K562 (cell line): Measurements from ENCODE around the gene RARRES2. TPM values are rescaled to one million over a fixed set of nuclear protein-coding genes. Genes with fewer than 3 reads are reported as not detected.

ENCODE experiments used
- ATAC-seq: fragments of 200-7000 bp; cut with Tn5 transposase; 3 replicates; pipeline ENCODE4 v1.9.1; 2020; ENCODE audit warnings: moderate library complexity
- BruUV-seq: library from RNA; stranded (reverse); fragments of 400-500 nt; replicated peaks from 2 replicates; lab custom pipeline; 2021; lab: Mats Ljungman, UMichigan
- CTCF ChIA-PET: fragments of 300-600 bp; formaldehyde crosslinking; extraction: SDS; loops from one replicate; lab custom pipeline; 2021; ENCODE audit warnings: low intra/inter-chr PET ratio; lab: Yijun Ruan, JAX
- POLR2A ChIA-PET: fragments of 300-600, 350-650 bp; sonication (Branson Sonifier 250); formaldehyde crosslinking; extraction: SDS; loops from one replicate; lab custom pipeline; 2021; ENCODE audit warnings: antibody characterized with exemption, inconsistent platforms; lab: Yijun Ruan, JAX
- DNase-seq, 4 experiments: peaks; one replicate each; pipeline versions ENCODE4 v3.0.0 to v3.0.0-alpha.2; 2011 to 2018; ENCODE audit warnings: low spot score in 3 of 4, mixed read lengths in 3 of 4; ENCODE audit errors: extremely low read depth in 1 of 4
- FAIRE-seq: peaks from 2 replicates; lab custom pipeline; 2011; peaks lifted over from hg19 to GRCh38; lab: Jason Lieb, UNC
- H2AFZ ChIP-seq: 2 replicates; pipeline ENCODE4 v1.6.0; 2011; ENCODE audit warnings: low read depth, low read length, control low read depth, inconsistent platforms
- H3K27ac ChIP-seq: fragments of 200-600 bp; 3 replicates; pipeline ENCODE4 v1.8.0; 2011; ENCODE audit warnings: low read depth, mild to moderate bottlenecking, control low read depth, inconsistent platforms, low read length, moderate library complexity, mixed read lengths; ENCODE audit errors: extremely low read depth
- H3K27me3 ChIP-seq, 2 experiments: fragments of 300-600 bp in 1 of 2; 2 replicates in 1 of 2; 3 replicates in 1 of 2; pipeline versions ENCODE4 v1.6.0 to v1.8.0; 2011; ENCODE audit warnings: inconsistent platforms in 2 of 2, low read length in 2 of 2, mild to moderate bottlenecking in 1 of 2, mixed read lengths in 1 of 2, moderate library complexity in 1 of 2; ENCODE audit not compliant: control insufficient read depth in 2 of 2, insufficient read depth in 2 of 2
- H3K36me3 ChIP-seq: fragments of 300-600 bp; 3 replicates; pipeline ENCODE4 v1.8.0; 2011; ENCODE audit warnings: mild to moderate bottlenecking, low read length, inconsistent platforms; ENCODE audit not compliant: control insufficient read depth, insufficient read depth
- H3K4me1 ChIP-seq, 2 experiments: fragments of 200-600 bp in 1 of 2; replicated peaks in 1 of 2; 2 replicates in 1 of 2; 3 replicates in 1 of 2; pipeline versions ENCODE4 v1.5.1 to v1.8.0; 2011; ENCODE audit warnings: inconsistent platforms in 2 of 2, low read length in 2 of 2, mild to moderate bottlenecking in 1 of 2, mixed read lengths in 1 of 2, moderate library complexity in 1 of 2; ENCODE audit not compliant: control insufficient read depth in 2 of 2, insufficient read depth in 2 of 2
- H3K4me2 ChIP-seq: 2 replicates; pipeline ENCODE4 v1.6.1; 2011; ENCODE audit warnings: low read length, control low read depth, inconsistent platforms, mixed read lengths; ENCODE audit not compliant: insufficient read depth
- H3K4me3 ChIP-seq: fragments of 200-600 bp; sonication (generic), shearing (Covaris generic); 2 replicates; pipeline ENCODE4 v1.5.1; 2016; ENCODE audit warnings: control low read depth, inconsistent platforms
- H3K79me2 ChIP-seq: fragments of 200-600 bp; 3 replicates; pipeline ENCODE4 v1.8.0; 2011; ENCODE audit warnings: low read length, inconsistent platforms; ENCODE audit not compliant: control insufficient read depth, insufficient read depth
- H3K9ac ChIP-seq, 2 experiments: 2 replicates each; pipeline versions ENCODE4 v1.6.0 to v1.6.1; 2011; ENCODE audit warnings: low read depth in 2 of 2, low read length in 2 of 2, control low read depth in 1 of 2, inconsistent platforms in 1 of 2, mild to moderate bottlenecking in 1 of 2, mixed read lengths in 1 of 2; ENCODE audit not compliant: insufficient read depth in 1 of 2
- H3K9me1 ChIP-seq: one replicate; pipeline ENCODE4 v1.6.0; 2011; ENCODE audit warnings: inconsistent platforms, mild to moderate bottlenecking, low read length, moderate library complexity; ENCODE audit not compliant: control insufficient read depth, insufficient read depth
- H3K9me3 ChIP-seq: replicated peaks from 2 replicates; pipeline ENCODE4 v1.5.1; 2011; ENCODE audit warnings: low read depth, low read length, inconsistent platforms; ENCODE audit not compliant: control insufficient read depth, insufficient read depth
- H4K20me1 ChIP-seq: replicated peaks from 2 replicates; pipeline ENCODE4 v1.6.1; 2011; ENCODE audit warnings: low read length, inconsistent platforms, mixed read lengths; ENCODE audit not compliant: control insufficient read depth, insufficient read depth
- CHCHD3 ChIP-seq: fragments of 250-450 bp; sonication (Bioruptor Pico); IDR thresholded peaks from 2 replicates; pipeline ENCODE4 v2.1.2; 2022; ENCODE audit warnings: mild to moderate bottlenecking
- CLOCK ChIP-seq: fragments of 250-450 bp; sonication (Bioruptor Pico); IDR thresholded peaks from 2 replicates; pipeline ENCODE4 v1.4.0; 2020; ENCODE audit warnings: mild to moderate bottlenecking, moderate library complexity, borderline replicate concordance
- ELK1 ChIP-seq: sonication (generic); formaldehyde crosslinking; IDR thresholded peaks from 2 replicates; pipeline ENCODE4 v1.8.1; 2022; ENCODE audit warnings: missing genetic modification reagents
- ESRRA ChIP-seq: fragments of 450-650 bp; IDR thresholded peaks from 2 replicates; pipeline ENCODE4 v1.6.1; 2014; ENCODE audit warnings: low read depth, mild to moderate bottlenecking, moderate library complexity, borderline replicate concordance
- PHF20 ChIP-seq: fragments of 450-650 bp; IDR thresholded peaks from 2 replicates; pipeline ENCODE4 v1.6.1; 2018; ENCODE audit not compliant: partially characterized antibody
- PHF8 ChIP-seq: fragments of 200-600 bp; sonication (generic); IDR thresholded peaks from 2 replicates; pipeline ENCODE4 v1.6.1; 2012; ENCODE audit warnings: mixed run types, mild to moderate bottlenecking, inconsistent platforms, low read length, moderate library complexity, borderline replicate concordance
- ZFP36 ChIP-seq: fragments of 150-350 bp; IDR thresholded peaks from 2 replicates; pipeline ENCODE4 v1.6.1; 2018; ENCODE audit warnings: low read length, low read depth; ENCODE audit not compliant: partially characterized antibody
- ZNF324 ChIP-seq: fragments of 250-450 bp; sonication (Bioruptor Pico); IDR thresholded peaks from 2 replicates; pipeline ENCODE4 v1.4.0; 2020; ENCODE audit warnings: mild to moderate bottlenecking
- ZNF41 ChIP-seq: fragments of 250-450 bp; sonication (Bioruptor Pico); conservative IDR thresholded peaks from 2 replicates; pipeline ENCODE4 v1.4.0; 2020; ENCODE audit warnings: mild to moderate bottlenecking
- WGBS: fragments of 100-300 bp; shearing (Covaris generic); methylation state at CpG from one replicate; pipeline ENCODE4 v1.1.6; 2016; ENCODE audit warnings: low coverage, mixed read lengths; ENCODE audit not compliant: insufficient coverage; ENCODE audit errors: missing lambda C conversion rate; 5-methylcytosine and 5-hydroxymethylcytosine counted together
- in situ Hi-C: fragments of 300-500 bp; cut with MboI; formaldehyde crosslinking; loops from 4 replicates; pipeline ENCODE4 v1.15.0; 2018; ENCODE audit warnings: inconsistent platforms, mixed read lengths
- intact Hi-C: fragments of 100-400 bp; cut with micrococcal nuclease; formaldehyde crosslinking; loops from 2 replicates; pipeline ENCODE4 v1.14.2; 2022
- polyA plus RNA-seq, 8 experiments: library from polyadenylated mRNA; depleted of rRNA in 4 of 8; stranded (reverse) in 5 of 8; unstranded in 3 of 8; fragments of >200 nt; fragmentation: Nextera tagmentation in 2 of 8; fragmentation: Illumina TruSeq in 1 of 8; extraction: Ambion mirVana in 2 of 8; extraction: Trizol in 1 of 8; gene quantifications; 2 replicates each; pipeline versions ENCODE4 v1.2.1 to v1.2.3, GENCODE V29; 2011 to 2014; ENCODE audit warnings: inconsistent platforms in 1 of 8, missing spikeins in 1 of 8
- total RNA-seq, 7 experiments: library from RNA; depleted of rRNA in 6 of 7; stranded (reverse); fragments of >200 nt in 6 of 7; fragmentation: Illumina TruSeq in 2 of 7; extraction: Trizol in 2 of 7; gene quantifications; 2 replicates each; pipeline versions ENCODE4 v1.2.1 to v1.2.3, GENCODE V29; 2011 to 2021; ENCODE audit warnings: low replicate concordance in 1 of 7
- TF ChIP-seq, protein P1 (sequence below): fragments of 450-650 bp; IDR thresholded peaks from 2 replicates; pipeline ENCODE4 v1.6.1; 2018; ENCODE audit not compliant: partially characterized antibody
- TF ChIP-seq, protein P2 (sequence below): sonication (generic); formaldehyde crosslinking; IDR thresholded peaks from 2 replicates; pipeline ENCODE4 v1.9.0; 2022; ENCODE audit warnings: mild to moderate bottlenecking, missing genetic modification reagents

RARRES2 gene
- total and polyA plus RNA-seq, 9 of the 15 experiments (the other 6 are each of a cell fraction or from before 2014, with no cell fraction given), result 0.11 to 1.7 (median 0.23) TPM; not detected in 6

DNA sequence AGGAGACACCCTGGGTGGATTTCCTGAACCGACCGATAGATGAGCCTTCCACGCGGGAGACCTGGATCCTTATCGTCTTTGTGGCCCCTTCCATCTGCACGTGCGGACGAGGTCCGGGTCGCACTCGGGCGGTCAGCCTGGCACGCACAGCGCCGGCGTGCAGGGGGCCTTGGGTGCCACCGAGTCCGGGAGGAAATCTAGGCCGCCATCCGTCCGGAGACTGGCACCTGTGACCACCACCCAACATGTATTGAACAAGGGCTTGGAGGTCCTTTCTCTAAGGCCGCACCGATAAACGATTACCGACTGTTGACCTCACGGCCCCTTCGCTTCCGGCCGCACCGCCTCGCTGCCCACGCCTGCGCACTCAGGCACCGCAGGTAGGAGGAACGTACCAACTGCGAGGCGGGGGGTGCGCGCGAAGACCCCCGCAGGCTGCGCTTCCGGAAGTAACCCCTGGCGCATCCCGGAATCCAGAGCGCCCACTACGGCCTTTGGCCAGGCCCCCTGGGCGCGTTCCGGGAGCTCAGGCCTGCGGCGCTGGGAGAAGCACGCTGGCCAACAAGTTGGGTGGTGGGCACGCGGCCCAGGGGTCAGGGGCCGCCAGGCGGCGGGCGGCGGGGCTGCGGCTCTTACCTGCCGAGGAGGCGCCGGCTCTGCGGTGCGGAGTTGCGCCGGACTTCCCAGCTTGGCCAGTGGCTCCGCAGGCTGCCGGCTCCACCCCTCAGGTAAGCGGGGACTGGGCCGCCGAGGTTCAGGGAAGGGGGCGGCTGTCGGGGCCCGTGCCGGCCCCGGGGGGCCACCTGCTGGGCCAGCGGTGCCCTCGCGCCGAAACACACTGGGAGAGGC lies 18.4 kb downstream of the RARRES2 start, which contains the start of the genes ACTR3C and LRRC61:
Gene ACTR3C (minus strand): TSS at position 713 of the 849 bp plus-strand sequence. CDS start 28,249 bp downstream, outside the sequence.
Gene LRRC61 (plus strand): TSS at position 523 of the 849 bp plus-strand sequence. CDS start 13,507 bp downstream, outside the sequence.
- H3K4me2 ChIP-seq, result peak within 1 kb of the TSS; percentile 100
- in situ Hi-C loops, result loop anchor here (5.0 kb wide), 1 partner anchor 36 kb away; no protein-coding TSS in a partner anchor
- 1% methylated on average over 82 of the region's 82 CpGs for WGBS
- FAIRE-seq (peak; percentile 32), ATAC-seq (peak; percentile 83), DNase-seq (peak; percentile 89 to 97 (median 94))
- peaks cover 48 to 54% of the 10 kb centered on the region in 2 experiments for H3K4me1 ChIP-seq
- TSS peak; percentile 76 for BruUV-seq
- intact Hi-C loops, result loop anchor here (1.0 to 5.0 kb wide), 4 partner anchors 11 to 634 kb away; partner anchors contain the start of gene REPIN1
- ChIA-PET CTCF (interaction anchor here (1.4 kb wide), 1 partner anchor 37 kb away, joined by 3 read pairs; no protein-coding TSS in a partner anchor), POLR2A (interaction anchor here (0.5 to 5.9 kb wide), 12 partner anchors 9 to 1196 kb away, joined by 3 to 35 read pairs (median 3); partner anchors contain the start of genes FASTK and REPIN1)
- H4K20me1 ChIP-seq, result no peaks in the 10 kb centered on the region
- H3K36me3 ChIP-seq, result peaks cover 50% of the 10 kb centered on the region
- no peaks in the 10 kb centered on the region for H3K27me3 ChIP-seq
- peak within 1 kb of the TSS; percentile 96 for H3K9ac ChIP-seq
- H3K9me3 ChIP-seq, result no peaks in the 10 kb centered on the region
- no peaks in the 10 kb centered on the region for H3K9me1 ChIP-seq
- H3K4me3 ChIP-seq, result peak within 1 kb of the TSS; percentile 68
- peak within 1 kb of the TSS; percentile 79 for H2AFZ ChIP-seq
- H3K79me2 ChIP-seq, result peaks cover 88% of the 10 kb centered on the region
- peak within 1 kb of the TSS; percentile 99 for H3K27ac ChIP-seq
- TF ChIP-seq PHF20, result no peak
- no peak for TF ChIP-seq CHCHD3 (CRISPR knock-in tag)
- TF ChIP-seq CLOCK, result 0 out of 2 replicates have a peak, but pooled peaks have one; percentile 72
- TF ChIP-seq, protein P1, sequence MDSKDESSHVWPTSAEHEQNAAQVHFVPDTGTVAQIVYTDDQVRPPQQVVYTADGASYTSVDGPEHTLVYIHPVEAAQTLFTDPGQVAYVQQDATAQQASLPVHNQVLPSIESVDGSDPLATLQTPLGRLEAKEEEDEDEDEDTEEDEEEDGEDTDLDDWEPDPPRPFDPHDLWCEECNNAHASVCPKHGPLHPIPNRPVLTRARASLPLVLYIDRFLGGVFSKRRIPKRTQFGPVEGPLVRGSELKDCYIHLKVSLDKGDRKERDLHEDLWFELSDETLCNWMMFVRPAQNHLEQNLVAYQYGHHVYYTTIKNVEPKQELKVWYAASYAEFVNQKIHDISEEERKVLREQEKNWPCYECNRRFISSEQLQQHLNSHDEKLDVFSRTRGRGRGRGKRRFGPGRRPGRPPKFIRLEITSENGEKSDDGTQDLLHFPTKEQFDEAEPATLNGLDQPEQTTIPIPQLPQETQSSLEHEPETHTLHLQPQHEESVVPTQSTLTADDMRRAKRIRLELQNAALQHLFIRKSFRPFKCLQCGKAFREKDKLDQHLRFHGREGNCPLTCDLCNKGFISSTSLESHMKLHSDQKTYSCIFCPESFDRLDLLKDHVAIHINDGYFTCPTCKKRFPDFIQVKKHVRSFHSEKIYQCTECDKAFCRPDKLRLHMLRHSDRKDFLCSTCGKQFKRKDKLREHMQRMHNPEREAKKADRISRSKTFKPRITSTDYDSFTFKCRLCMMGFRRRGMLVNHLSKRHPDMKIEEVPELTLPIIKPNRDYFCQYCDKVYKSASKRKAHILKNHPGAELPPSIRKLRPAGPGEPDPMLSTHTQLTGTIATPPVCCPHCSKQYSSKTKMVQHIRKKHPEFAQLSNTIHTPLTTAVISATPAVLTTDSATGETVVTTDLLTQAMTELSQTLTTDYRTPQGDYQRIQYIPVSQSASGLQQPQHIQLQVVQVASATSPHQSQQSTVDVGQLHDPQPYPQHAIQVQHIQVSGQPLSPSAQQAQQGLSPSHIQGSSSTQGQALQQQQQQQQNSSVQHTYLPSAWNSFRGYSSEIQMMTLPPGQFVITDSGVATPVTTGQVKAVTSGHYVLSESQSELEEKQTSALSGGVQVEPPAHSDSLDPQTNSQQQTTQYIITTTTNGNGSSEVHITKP, result peak; percentile 99
- TF ChIP-seq PHF8, result peak; percentile 86
- no peak for TF ChIP-seq ELK1
- no peak for TF ChIP-seq ZFP36
- no peak; the same call in none of the 2 replicates for TF ChIP-seq ESRRA
- TF ChIP-seq ZNF324, result no peak
- TF ChIP-seq, protein P2, sequence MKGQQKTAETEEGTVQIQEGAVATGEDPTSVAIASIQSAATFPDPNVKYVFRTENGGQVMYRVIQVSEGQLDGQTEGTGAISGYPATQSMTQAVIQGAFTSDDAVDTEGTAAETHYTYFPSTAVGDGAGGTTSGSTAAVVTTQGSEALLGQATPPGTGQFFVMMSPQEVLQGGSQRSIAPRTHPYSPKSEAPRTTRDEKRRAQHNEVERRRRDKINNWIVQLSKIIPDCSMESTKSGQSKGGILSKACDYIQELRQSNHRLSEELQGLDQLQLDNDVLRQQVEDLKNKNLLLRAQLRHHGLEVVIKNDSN, result peak; percentile 68
- peak; percentile 58; the same call in 1 of the 2 replicates for TF ChIP-seq ZNF41
